ENCODE results near the gene LTB4R.

Gene LTB4R

GRCh38 chr14:24278424-24278823 lies 32.9 kb upstream of the LTB4R start:
- DNase-seq (ENCODE audit: low read depth, low spot score): no peak

DNA sequence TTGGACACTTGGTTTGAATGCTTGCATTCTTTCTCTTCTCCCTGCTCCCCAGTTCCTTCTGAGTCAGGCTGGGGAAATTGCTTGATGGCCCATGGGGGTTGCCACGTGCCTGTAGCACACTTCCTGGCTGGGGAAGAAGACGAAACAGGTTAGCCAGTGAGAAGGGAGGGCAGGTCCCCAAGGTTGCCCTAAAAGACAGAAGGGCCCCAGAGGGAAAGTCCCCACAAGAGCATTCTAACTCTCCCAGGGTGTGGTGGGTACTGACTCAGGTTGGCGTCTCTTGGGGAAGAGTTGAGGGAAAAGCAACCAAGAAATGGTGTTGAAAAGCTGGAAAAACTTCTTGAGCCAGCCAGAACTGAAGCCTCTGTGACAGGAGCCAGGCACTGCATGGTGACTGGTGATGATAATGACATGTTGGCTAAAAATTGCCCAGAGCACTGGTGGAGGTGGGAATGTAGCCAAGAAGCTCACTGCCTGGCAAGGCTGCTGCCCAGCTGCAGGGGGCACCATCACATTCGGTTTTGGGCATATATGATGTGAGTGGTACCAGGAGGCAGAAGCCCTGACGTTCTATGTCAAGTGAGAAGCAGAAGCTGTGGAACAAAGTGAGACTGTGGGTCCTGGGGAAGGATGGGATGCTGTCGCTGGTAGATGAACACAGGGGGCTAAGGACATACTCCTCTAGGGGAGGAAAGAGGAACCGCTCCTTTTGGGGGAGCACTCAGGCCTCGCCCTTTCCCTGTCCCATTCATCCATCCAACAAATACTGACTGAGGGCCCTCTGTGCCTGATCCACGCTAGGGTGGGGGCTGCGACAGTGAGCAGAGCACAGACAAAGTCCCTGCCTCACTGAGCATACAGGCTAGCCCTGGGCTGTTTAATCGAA lies 31.8 kb upstream of the LTB4R start:
- no peak for DNase-seq (ENCODE audit: low read depth, low spot score)

- no peak for DNase-seq (ENCODE audit: low read depth, low spot score)
Observed at GRCh38 chr14:24280797-24281460, 30.4 kb upstream of the LTB4R start.

DNA sequence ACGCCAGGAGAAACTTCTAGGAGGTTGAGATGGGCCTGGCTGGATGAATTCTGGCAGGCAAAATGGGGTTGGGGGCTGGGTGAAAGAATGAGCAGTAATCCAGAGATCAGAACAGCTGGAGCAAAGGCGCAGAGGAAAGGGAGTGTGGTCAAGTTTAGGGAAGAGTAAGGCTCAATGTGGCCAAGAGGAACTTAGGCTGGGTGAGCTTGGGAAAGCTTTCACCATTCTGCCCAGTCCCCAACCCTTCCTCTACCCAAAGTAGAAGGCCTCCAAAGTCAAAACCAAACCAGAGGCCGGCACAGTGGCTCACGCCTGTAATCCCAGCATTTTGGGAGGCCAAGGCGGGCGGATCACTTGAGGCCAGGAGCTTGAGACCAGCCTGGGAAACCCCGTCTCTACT lies 29.7 kb upstream of the LTB4R start:
- no peak for DNase-seq (ENCODE audit: low read depth, low spot score)

- no peak for DNase-seq (ENCODE audit: low read depth, low spot score)
Observed at GRCh38 chr14:24282736-24283135, 28.6 kb upstream of the LTB4R start.

DNA sequence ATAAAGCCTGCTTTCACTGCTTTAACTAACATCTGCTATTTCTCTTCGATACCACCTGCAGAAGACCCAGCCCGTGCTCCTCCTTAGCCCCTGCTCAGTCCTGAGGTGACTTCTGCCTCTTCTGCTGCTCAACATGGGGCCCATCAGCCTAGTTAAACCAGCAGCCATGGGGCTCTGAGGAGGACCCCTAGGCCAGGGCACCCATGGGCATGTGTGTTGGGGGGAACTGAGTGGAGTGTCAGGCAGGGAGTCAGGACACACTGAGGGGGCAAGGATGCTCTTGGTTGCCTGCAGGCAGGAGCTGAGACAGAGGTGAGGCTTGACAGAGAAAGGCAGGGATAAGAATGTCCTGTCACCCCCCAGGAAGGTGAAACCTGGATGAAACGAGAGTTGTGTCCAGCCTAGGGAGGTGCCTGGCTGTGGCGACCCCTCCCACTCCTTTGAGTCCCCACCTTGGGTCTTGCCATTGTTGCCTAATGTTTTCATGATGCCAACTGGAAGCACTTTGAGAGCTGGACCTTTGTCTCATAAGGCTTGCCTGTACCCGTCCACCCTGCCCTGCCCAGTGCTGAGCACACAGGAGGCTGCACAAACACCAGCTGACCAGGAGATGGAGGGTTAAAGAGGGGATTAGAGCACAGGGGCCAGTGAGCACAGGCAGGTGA lies 27.4 kb upstream of the LTB4R start:
- DNase-seq (ENCODE audit: low read depth, low spot score): no peak

- no peak for DNase-seq (ENCODE audit: low read depth, low spot score)
Observed at GRCh38 chr14:24284501-24285035, 26.7 kb upstream of the LTB4R start.

GRCh38 chr14:24285351-24285750 lies 26.0 kb upstream of the LTB4R start:
- DNase-seq (ENCODE audit: low read depth, low spot score): no peak

- no peak for DNase-seq (ENCODE audit: low read depth, low spot score)
Observed at GRCh38 chr14:24286996-24287395, 24.3 kb upstream of the LTB4R start.

- DNase-seq (ENCODE audit: low read depth, low spot score): no peak
Observed at GRCh38 chr14:24289649-24290280, 21.5 kb upstream of the LTB4R start.

- no peak for DNase-seq (ENCODE audit: low read depth, low spot score)
Observed at GRCh38 chr14:24290746-24291145, 20.6 kb upstream of the LTB4R start.

DNA sequence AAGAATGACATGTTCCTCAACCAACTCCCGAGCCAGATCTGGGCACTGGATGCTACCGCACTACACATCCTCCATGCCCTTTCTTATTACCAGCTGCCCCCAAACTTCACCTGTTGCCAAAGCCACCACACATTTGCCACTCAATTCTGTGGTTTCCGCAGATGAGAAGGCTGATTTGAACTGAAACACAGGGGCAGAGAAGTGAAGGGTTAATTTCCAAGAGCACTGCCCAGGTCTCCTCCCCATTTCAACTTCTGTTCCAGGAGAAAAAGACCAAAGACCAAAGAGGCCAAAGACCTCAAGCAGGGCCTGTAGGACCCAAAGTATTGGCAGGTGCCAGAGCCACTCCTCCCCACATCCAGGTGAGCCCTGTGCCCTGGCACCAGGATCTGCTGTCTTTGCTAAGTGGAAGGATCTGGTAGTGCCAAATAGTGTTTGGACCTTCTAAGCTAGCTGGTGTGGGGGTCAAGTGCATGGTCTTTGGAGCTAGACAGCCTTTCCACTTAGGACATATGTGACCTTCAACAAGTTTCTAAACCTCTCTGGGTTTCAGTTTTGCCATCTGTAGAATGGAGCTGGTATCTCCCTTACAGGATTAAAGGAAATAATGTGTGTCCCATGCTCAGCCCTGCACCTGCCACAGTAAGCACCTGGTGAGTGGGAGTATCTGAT lies 19.7 kb upstream of the LTB4R start:
- no peak for DNase-seq (ENCODE audit: low read depth, low spot score)

GRCh38 chr14:24292118-24292807 lies 19.0 kb upstream of the LTB4R start:
- DNase-seq (ENCODE audit: low read depth, low spot score): no peak

DNA sequence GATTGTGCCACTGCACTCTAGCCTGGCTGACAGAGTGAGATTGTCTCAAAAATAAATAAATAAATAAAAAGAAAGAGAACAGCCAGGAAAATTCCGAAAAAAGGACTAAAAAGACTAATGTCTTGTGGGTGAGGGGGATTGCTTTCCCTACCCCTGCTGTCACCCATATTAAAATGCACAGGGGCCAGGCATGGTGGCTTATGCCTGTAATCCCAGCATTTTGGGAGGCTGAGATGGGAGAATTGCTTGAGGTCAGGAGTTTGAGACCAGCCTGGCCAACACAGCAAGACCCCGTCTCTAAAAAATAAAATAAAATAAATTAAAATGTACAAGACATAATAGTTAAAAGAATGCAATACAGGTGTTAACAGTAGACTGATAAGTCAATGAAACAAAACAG lies 17.8 kb upstream of the LTB4R start:
- DNase-seq (ENCODE audit: low read depth, low spot score): no peak

DNA sequence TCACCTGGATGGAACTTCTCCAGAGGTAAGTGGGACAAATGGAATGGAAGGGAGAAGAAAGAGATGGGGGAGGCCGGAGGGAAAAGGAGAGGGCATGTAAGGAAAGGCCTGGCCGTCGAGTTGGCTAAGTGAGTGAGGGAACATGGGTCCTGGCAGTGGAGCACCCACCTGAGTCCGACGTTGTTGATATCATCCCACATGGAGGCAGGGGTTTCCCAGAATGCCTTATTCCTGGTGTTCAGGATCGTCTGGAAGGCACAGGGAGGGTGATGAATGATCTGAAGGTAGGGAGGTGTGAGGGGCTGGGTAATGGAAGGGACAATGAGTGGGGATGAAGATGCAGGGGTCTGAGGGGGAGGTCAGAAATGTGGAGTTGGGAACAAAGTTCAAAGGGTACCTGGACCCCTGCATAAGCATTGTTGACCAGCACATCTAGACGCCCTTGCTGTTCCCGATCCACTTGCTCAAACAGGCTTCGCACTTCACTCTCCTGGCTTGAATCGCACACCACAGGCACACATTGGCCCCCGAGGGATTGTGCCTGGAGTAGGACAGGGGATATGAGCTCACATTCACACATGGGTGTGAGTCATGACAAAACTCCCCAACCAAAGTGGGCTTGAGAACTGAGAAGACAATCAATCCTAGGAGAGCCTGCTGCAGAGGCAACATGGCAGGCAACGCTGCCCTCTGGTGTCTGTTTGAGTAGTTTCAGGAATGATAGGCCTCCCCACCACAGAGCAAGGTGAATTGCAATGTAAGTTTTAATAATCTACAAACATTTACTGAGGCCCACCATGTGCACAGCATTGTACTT lies 14.8 kb upstream of the LTB4R start:
- DNase-seq (ENCODE audit: low read depth, low spot score): peak; percentile 61

GRCh38 chr14:24297190-24297964 lies 13.9 kb upstream of the LTB4R start:
- DNase-seq (ENCODE audit: low read depth, low spot score): no peak

- no peak for DNase-seq (ENCODE audit: low read depth, low spot score)
Observed at GRCh38 chr14:24298892-24299254, 12.4 kb upstream of the LTB4R start.

DNA sequence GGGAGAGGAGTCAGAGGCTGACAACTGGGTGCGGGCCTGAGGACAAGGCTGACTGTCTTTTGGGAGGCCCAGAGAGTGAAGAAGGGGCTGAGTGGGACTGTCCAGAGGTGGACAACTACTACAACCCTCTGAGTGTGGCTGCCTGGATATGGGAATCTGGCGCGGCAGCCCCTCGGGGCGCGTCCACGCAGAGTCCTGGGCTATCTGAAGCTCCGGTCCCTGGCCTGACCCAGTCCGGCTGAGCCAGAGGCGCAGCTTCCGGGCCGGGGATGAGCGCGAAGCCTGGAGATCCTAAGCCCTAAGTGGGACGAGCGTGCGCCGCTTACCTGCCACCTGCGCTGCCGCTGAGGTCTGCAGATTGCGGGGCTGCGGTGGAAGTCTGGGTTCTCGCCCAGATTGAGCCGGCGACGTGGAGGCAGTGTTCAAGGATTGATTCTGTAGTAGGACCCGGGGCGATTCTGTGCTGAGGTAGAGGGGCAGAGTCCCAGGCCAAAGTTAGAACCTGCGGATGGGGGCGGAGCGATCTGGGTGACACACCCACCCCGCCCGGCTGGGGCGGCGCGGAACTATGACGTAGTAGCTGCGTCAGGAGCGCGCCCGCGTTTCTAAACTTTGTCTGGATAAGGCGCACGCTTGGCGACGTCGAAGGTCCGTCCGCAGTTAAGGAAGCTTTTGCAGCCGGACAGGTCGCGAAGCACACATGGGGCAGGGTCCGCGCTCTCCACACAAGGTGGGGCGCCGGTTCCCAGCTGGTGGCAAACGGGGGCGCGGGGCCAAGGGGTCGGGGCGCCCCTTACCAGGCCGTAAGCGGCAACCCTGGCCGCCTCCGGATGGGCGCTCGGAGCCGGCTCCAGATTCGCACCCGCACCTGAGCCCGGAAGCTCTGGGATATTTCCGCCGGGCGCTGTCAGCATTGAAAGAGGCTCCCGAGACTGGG lies 11.8 kb upstream of the LTB4R start, which contains the start of the genes DHRS1 and NOP9:
Gene DHRS1, minus strand, starts transcription at position 526 of the 937 bp plus-strand sequence. CDS start 674 bp downstream, outside the sequence.
Gene NOP9, plus strand, starts transcription at position 596 of the 937 bp plus-strand sequence. Its CDS starts 105 bp downstream, at position 701.
- DNase-seq (ENCODE audit: low read depth, low spot score): peak; percentile 62

Measured in smooth muscle cell of the brain vasculature (primary cell).